ENCODE measurements around the gene GUCY1A1.
"Not testable (repeated sequence)": the region's sequence is repeated elsewhere in the genome, so short reads cannot be mapped to it uniquely, and the experiment has no call there.

The GUCY1A1 gene

GRCh38 chr4:155643087-155643486 lies 23.6 kb upstream of the GUCY1A1 start:
- no peak overlapping the region for H3K4me3 ChIP-seq (ENCODE audit: low read depth, low read length)

GRCh38 chr4:155646001-155646400 lies 20.6 kb upstream of the GUCY1A1 start:
- no peak overlapping the region for H3K4me3 ChIP-seq (ENCODE audit: low read depth, low read length)
- TF ChIP-seq, protein P1, sequence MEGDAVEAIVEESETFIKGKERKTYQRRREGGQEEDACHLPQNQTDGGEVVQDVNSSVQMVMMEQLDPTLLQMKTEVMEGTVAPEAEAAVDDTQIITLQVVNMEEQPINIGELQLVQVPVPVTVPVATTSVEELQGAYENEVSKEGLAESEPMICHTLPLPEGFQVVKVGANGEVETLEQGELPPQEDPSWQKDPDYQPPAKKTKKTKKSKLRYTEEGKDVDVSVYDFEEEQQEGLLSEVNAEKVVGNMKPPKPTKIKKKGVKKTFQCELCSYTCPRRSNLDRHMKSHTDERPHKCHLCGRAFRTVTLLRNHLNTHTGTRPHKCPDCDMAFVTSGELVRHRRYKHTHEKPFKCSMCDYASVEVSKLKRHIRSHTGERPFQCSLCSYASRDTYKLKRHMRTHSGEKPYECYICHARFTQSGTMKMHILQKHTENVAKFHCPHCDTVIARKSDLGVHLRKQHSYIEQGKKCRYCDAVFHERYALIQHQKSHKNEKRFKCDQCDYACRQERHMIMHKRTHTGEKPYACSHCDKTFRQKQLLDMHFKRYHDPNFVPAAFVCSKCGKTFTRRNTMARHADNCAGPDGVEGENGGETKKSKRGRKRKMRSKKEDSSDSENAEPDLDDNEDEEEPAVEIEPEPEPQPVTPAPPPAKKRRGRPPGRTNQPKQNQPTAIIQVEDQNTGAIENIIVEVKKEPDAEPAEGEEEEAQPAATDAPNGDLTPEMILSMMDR (IDR thresholded peaks at IDR 0.05; ENCODE audit: low read depth, low read length): no peak

More at GRCh38 chr4:155643087-155643486, 23.6 kb upstream of the GUCY1A1 start:
- TF ChIP-seq, protein P1 (IDR thresholded peaks at IDR 0.05; ENCODE audit: low read depth, low read length): no peak

GRCh38 chr4:155650785-155651184 lies 15.9 kb upstream of the GUCY1A1 start:
- not testable (repeated sequence) for H3K4me3 ChIP-seq (ENCODE audit: low read depth, low read length)

GRCh38 chr4:155653052-155653451 lies 13.6 kb upstream of the GUCY1A1 start:
- no peak overlapping the region for H3K4me3 ChIP-seq (ENCODE audit: low read depth, low read length)
- TF ChIP-seq, protein P1 (IDR thresholded peaks at IDR 0.05; ENCODE audit: low read depth, low read length): no peak

DNA sequence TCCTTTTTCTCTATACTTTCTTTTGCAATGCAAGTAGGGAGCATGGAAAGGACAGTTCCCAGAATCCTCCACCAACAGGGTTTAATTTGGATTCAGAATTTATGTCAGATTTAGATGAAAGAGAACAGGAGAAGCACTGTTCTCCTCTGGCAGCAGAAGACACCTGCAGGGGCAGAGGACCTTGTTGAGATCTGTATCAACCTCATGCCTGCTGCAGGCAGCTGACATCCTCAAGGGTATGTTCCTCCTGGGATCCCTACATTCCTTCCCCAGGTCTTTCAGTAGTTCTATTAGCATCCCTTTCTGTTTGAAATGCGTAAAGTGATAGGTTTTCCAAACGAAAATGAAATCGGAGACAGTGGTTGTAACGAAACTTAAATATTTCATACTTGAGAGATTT lies 10.6 kb upstream of the GUCY1A1 start:
- TF ChIP-seq, protein P1 (IDR thresholded peaks at IDR 0.05; ENCODE audit: low read depth, low read length): no peak
- H3K4me3 ChIP-seq (ENCODE audit: low read depth, low read length): no peak overlapping the region

- H3K4me3 ChIP-seq (ENCODE audit: low read depth, low read length): no peak overlapping the region
- TF ChIP-seq, protein P1 (IDR thresholded peaks at IDR 0.05; ENCODE audit: low read depth, low read length): no peak
Measured at GRCh38 chr4:155657169-155657568, 9.5 kb upstream of the GUCY1A1 start.

GRCh38 chr4:155657985-155658680 lies 8.5 kb upstream of the GUCY1A1 start:
- H3K4me3 ChIP-seq (ENCODE audit: low read depth, low read length): no peak overlapping the region
- TF ChIP-seq, protein P1 (IDR thresholded peaks at IDR 0.05; ENCODE audit: low read depth, low read length): no peak

DNA sequence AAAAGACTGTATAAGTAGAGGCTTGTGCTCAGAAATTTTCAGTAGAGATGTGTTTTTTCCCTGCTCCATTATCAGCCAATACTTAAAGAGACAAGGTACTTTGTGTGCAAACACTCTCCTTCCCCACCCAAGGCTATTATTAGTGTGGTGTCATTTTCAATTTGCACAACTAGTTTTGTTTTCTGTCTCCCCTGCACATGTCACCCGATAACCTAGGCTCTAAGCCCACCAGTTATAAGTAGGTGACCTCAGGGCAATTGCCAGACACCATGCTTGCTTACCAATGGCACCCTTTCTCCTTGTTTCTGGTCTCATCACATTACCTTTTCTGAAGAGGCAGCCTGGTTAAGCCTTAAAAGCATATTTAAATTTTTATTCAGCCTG lies 8.0 kb upstream of the GUCY1A1 start:
- TF ChIP-seq, protein P1 (IDR thresholded peaks at IDR 0.05; ENCODE audit: low read depth, low read length): no peak
- H3K4me3 ChIP-seq (ENCODE audit: low read depth, low read length): no peak overlapping the region

Measured in WI38 (cell line).